ENCODE measurements around the gene CYP2A7. TPM values are rescaled to one million over a fixed set of nuclear protein-coding genes. Genes with fewer than 3 reads are reported as not detected.
A peak's percentile ranks its signal among the peaks of the same experiment; 100 is the strongest.

Gene CYP2A7
- polyA plus RNA-seq, 2 of the 4 experiments (the other 2 are of a cell fraction): not detected

DNA sequence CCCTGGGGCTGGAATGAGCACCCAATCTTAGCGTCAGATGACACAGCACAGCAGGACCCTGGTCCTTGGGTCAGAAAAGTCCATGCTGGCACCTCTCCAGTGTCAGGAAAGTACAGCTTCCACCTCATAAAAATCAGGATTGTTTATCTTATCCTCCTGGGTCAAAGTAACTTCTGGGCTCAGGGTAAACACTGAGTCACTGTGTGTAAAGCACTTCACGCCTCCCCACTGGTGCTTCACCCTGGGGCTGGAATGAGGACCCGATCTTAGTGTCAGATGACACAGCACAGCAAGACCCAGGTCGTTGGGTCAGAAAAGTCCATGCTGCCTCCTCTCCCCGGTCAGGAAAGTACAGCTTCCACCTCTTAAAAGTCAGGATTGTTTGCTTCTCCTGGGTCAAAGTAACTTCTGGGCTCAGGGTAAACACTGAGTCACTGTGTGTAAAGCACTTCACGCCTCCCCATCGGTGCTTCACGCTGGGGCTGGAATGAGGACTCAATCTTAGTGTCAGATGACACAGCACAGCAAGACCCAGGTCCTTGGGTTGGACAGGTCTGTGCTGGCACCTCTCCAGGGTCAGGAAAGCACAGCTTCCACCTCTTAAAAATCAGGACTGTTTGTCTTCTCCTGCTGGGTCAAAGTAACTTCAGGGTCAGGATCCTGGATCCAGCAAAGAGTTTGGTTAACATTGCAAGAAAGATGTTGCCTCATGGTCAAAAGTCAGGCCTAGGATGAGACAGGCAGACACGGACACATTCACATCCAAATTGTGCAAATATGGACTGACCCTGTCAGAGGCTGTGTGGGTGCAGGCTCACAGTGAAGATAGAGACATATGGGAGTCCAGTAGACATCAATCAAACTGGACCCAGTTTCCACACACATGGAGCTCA is 39.2 kb upstream of the CYP2A7 start (continued):
- TF ChIP-seq TFCP2L1 (CRISPR knock-in tag; IDR thresholded peaks at IDR 0.05) (0 out of 2 replicates have a peak, but pooled peaks have one; percentile 15), RFX5 (IDR thresholded peaks at IDR 0.05) (peak; percentile 69; the same call in 1 of the 2 replicates), ZNF302 (CRISPR knock-in tag; IDR thresholded peaks at IDR 0.05) (no peak), CEBPB (IDR thresholded peaks at IDR 0.05) (peak; percentile 85 to 91), JUN (IDR thresholded peaks at IDR 0.05) (peak; percentile 100), NFE2L2 (conservative IDR thresholded peaks at IDR 0.05; ENCODE audit: low read length) (peak; percentile 72), FOSB (CRISPR knock-in tag; IDR thresholded peaks at IDR 0.05) (no peak), ZFP36 (IDR thresholded peaks at IDR 0.05; ENCODE audit: borderline replicate concordance, partially characterized antibody) (peak; percentile 98), EHMT2 (IDR thresholded peaks at IDR 0.05; ENCODE audit: low read depth) (no peak), FOSL2 (IDR thresholded peaks at IDR 0.05) (peak; percentile 100), FOSL2 (CRISPR knock-in tag; IDR thresholded peaks at IDR 0.05) (peak; percentile 100), HOXB13 (CRISPR knock-in tag; IDR thresholded peaks at IDR 0.05; ENCODE audit: low read depth) (peak; percentile 93; the same call in 1 of the 2 replicates), SMC3 (IDR thresholded peaks at IDR 0.05) (peak; percentile 77), EHF (CRISPR knock-in tag; IDR thresholded peaks at IDR 0.05) (no peak), POLR2AphosphoS2 (conservative IDR thresholded peaks at IDR 0.05; ENCODE audit: low read length) (no peak), CBX8 (IDR thresholded peaks at IDR 0.05) (no peak), FOXS1 (CRISPR knock-in tag; IDR thresholded peaks at IDR 0.05) (no peak), RAD21 (conservative IDR thresholded peaks at IDR 0.05 in 1 of 2, IDR thresholded peaks at IDR 0.05 in 1 of 2) (peak; percentile 35 to 76; a peak in 4 of 5 replicates), MAFK (IDR thresholded peaks at IDR 0.05; ENCODE audit: partially characterized antibody) (peak; percentile 94), RCOR1 (IDR thresholded peaks at IDR 0.05; ENCODE audit: low read depth, low read length) (no peak), NR3C1 (IDR thresholded peaks at IDR 0.05) (peak; percentile 34; the same call in 1 of the 3 replicates), CBX2 (IDR thresholded peaks at IDR 0.05; ENCODE audit: borderline replicate concordance, low read depth) (no peak), PBX3 (IDR thresholded peaks at IDR 0.05) (peak; percentile 87), MAZ (IDR thresholded peaks at IDR 0.05; ENCODE audit: borderline replicate concordance, low read depth, low read length) (peak; percentile 31; the same call in 1 of the 2 replicates), JUNB (IDR thresholded peaks at IDR 0.05) (peak; percentile 100), KDM5A (IDR thresholded peaks at IDR 0.05) (no peak), MYC (IDR thresholded peaks at IDR 0.05; ENCODE audit: borderline replicate concordance, low read length) (peak; percentile 82), HEYL (CRISPR knock-in tag; IDR thresholded peaks at IDR 0.05) (0 out of 2 replicates have a peak, but pooled peaks have one; percentile 65), POLR2A (IDR thresholded peaks at IDR 0.05; ENCODE audit: low read length) (no peak), CHD2 (IDR thresholded peaks at IDR 0.05; ENCODE audit: low read length, partially characterized antibody) (peak; percentile 29), PHF8 (IDR thresholded peaks at IDR 0.05; ENCODE audit: borderline replicate concordance, low read depth) (no peak)
- TF ChIP-seq, protein P1, sequence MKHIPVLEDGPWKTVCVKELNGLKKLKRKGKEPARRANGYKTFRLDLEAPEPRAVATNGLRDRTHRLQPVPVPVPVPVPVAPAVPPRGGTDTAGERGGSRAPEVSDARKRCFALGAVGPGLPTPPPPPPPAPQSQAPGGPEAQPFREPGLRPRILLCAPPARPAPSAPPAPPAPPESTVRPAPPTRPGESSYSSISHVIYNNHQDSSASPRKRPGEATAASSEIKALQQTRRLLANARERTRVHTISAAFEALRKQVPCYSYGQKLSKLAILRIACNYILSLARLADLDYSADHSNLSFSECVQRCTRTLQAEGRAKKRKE (CRISPR knock-in tag; IDR thresholded peaks at IDR 0.05; ENCODE audit: low read depth): peak; percentile 71
- TF ChIP-seq, protein P2, sequence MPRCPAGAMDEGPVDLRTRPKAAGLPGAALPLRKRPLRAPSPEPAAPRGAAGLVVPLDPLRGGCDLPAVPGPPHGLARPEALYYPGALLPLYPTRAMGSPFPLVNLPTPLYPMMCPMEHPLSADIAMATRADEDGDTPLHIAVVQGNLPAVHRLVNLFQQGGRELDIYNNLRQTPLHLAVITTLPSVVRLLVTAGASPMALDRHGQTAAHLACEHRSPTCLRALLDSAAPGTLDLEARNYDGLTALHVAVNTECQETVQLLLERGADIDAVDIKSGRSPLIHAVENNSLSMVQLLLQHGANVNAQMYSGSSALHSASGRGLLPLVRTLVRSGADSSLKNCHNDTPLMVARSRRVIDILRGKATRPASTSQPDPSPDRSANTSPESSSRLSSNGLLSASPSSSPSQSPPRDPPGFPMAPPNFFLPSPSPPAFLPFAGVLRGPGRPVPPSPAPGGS (IDR thresholded peaks at IDR 0.05): peak; percentile 100
- TF ChIP-seq, protein P3, sequence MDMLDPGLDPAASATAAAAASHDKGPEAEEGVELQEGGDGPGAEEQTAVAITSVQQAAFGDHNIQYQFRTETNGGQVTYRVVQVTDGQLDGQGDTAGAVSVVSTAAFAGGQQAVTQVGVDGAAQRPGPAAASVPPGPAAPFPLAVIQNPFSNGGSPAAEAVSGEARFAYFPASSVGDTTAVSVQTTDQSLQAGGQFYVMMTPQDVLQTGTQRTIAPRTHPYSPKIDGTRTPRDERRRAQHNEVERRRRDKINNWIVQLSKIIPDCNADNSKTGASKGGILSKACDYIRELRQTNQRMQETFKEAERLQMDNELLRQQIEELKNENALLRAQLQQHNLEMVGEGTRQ (IDR thresholded peaks at IDR 0.05): peak; percentile 30; the same call in 1 of the 2 replicates
- TF ChIP-seq, protein P4, sequence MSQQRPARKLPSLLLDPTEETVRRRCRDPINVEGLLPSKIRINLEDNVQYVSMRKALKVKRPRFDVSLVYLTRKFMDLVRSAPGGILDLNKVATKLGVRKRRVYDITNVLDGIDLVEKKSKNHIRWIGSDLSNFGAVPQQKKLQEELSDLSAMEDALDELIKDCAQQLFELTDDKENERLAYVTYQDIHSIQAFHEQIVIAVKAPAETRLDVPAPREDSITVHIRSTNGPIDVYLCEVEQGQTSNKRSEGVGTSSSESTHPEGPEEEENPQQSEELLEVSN (IDR thresholded peaks at IDR 0.05; ENCODE audit: borderline replicate concordance, low read depth): peak; percentile 43; the same call in 1 of the 2 replicates
- TF ChIP-seq, protein P5, sequence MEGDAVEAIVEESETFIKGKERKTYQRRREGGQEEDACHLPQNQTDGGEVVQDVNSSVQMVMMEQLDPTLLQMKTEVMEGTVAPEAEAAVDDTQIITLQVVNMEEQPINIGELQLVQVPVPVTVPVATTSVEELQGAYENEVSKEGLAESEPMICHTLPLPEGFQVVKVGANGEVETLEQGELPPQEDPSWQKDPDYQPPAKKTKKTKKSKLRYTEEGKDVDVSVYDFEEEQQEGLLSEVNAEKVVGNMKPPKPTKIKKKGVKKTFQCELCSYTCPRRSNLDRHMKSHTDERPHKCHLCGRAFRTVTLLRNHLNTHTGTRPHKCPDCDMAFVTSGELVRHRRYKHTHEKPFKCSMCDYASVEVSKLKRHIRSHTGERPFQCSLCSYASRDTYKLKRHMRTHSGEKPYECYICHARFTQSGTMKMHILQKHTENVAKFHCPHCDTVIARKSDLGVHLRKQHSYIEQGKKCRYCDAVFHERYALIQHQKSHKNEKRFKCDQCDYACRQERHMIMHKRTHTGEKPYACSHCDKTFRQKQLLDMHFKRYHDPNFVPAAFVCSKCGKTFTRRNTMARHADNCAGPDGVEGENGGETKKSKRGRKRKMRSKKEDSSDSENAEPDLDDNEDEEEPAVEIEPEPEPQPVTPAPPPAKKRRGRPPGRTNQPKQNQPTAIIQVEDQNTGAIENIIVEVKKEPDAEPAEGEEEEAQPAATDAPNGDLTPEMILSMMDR (IDR thresholded peaks at IDR 0.05): peak; percentile 28; the same call in 2 of the 3 replicates
- TF ChIP-seq, protein P6, sequence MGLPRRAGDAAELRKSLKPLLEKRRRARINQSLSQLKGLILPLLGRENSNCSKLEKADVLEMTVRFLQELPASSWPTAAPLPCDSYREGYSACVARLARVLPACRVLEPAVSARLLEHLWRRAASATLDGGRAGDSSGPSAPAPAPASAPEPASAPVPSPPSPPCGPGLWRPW (IDR thresholded peaks at IDR 0.05): peak; percentile 88
